Stimulated activated CD8-positive, alpha-beta memory T cell treated with anti-CD3 and anti-CD28 coated beads, Interleukin-15, amount 100 ng/mL, for 4 hours (primary cell): Measurements from ENCODE around the gene GPX3.
A peak's percentile ranks its signal among the peaks of the same experiment; 100 is the strongest.

Source experiments
- DNase-seq, 2 donors: peaks; one replicate each; pipeline ENCODE4 v3.0.0-alpha.2; 2020; ENCODE audit warnings: low read depth in 2 of 2

GPX3 gene, protein sequence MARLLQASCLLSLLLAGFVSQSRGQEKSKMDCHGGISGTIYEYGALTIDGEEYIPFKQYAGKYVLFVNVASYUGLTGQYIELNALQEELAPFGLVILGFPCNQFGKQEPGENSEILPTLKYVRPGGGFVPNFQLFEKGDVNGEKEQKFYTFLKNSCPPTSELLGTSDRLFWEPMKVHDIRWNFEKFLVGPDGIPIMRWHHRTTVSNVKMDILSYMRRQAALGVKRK

DNA sequence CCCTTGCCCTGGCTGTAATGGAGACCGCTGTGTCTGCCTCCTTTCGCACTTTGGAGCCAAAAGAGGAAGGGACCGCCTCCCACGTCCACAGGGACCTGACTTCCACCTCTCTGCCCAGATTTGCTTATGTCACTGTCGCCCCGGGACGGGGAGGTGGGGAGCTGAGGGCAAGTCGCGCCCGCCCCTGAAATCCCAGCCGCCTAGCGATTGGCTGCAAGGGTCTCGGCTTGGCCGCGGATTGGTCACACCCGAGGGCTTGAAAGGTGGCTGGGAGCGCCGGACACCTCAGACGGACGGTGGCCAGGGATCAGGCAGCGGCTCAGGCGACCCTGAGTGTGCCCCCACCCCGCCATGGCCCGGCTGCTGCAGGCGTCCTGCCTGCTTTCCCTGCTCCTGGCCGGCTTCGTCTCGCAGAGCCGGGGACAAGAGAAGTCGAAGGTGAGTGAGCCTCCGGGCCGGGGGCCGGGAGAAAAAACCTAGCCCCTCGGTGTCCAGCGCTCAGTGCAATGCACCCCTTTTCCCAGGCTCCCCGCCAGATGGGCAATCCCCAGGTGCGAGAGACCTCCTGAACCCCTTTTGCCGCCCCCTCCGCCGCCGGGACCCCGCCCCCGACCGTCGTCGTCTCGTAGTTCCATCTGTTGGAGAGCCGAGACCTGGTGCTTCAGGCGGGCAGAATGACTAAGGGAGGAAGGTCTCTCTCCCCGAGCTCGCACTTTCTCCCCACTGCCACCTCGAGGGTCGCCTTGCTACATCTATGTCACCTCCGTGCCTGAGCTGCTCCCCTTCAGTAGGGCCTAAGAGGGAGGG lies at the start of gene GPX3:
Gene GPX3 (plus strand): TSS at position 288 of the 807 bp plus-strand sequence. CDS start 64 bp downstream, at position 352.
- DNase-seq: peak; percentile 11 to 13

DNA sequence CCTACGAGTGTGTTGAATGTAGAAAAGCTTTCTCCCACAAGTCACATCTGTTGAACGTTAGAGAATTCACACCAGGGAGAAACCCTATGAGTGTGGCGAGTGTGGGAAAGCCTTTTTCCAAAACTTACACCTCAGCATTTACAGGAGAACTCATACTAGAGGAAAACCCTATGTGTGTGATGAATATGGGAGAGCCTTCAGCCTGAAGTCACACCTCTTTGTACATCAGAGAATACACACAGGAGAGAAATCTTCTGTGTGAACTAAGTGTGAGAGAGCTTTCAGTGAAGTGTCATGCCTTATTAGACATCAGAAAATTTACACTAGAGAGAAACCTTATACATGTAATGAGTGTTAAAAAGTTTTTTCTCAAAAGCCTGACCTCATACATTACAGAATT lies 41.8 kb upstream of the GPX3 start:
- no peak for DNase-seq

DNA sequence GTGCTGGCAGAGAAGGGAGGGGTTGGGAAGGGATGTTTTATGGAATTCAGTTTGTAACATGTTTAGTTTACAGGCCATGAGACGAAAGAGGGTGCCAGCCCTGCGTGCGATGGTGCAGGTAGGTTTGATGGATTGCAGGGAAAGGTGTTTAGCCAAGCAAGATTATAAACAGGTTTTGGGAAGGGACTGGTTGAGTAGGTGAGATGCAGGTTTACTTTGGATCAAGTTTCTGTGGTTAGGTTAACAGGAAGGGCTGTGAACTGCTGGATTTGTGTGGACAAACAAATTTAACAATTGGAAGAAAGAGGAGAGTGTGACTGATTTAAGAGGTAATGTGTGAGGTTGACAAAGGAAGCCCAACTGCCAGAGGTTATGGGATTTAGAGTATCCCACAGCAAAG lies 32.6 kb upstream of the GPX3 start:
- DNase-seq: no peak

DNA sequence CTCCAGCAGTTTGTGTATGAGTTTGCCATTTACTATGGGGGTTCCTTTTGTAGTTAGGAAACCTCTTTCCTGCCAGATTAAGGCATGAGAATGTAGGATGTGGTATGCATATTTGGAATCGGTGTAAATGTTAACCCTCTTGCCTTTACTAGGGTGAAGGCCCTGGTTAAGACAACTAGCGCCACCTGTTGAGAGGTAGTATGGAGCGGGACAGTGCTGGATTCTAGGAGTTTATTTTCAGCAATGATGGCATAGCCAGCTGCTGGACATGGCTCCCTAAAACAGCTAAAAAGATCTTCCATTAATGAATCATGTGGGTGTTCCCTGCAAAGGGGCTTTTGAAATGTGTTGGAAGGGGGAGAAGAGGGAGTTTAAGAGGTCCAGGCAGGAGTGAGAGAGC lies 30.7 kb upstream of the GPX3 start:
- DNase-seq: no peak

DNA sequence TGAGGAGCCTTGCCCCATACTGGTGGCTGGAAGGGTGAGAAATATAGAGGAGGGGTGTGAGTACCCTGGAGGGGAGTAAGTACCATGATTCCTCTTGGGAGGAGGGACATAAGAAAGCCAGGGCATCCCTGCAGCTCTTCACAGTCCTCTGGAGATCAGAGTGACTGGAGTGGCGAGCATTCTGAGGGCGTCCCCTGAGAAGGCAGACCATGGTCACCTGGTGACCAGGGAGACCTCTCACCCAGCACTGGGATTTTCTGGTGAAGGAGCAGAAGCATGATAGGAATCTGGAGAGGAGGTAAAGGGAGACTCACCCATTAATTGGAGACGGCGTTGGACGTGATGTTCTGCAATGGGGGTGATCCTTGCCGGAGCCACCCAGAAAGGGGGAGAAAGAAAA lies 27.7 kb upstream of the GPX3 start:
- no peak for DNase-seq

DNA sequence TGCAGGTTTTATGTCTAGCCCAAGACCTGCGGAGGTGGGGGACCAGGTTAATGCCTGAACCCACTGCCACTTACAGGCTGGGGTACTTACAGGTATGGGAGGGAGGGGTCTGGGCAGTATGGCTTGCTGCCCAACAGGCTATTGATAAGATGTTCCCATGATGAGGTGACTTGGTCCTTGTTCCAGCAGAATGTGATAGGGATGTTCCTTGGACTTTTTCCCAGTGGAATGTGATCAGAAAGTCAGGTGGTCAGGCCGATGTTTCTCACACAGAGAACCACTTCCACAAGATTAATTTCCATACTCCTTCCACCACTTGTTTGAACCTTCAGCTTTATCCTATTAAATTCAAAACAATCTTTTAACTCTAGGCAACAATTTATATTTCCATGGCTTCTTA lies 27.0 kb upstream of the GPX3 start:
- DNase-seq: no peak

DNA sequence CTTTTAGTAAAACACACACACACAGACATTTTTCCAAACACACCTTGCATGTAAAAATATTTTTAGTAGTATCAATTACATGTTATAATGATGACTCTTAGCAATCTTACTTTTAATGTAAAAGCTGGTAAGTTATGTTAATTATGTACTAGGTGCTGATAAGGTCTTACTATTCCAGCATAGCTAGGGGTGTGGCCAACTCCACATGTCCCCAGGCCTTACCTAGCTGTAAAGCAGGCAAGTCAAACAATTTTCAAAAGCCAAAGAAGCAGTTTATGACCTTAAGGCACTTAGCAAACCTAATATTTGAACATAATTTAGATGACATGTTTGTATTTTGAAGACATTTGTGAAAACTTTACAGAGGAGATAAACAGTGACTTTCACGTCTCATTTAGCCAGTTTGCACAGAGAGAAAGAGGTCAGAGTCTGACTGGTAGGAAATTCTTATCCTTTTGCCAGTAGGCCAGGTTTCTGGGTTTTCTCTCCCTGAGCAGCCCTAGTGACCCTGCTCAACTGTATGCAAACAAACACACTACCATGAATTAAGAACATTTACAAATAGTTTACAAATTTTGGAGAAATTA lies 26.5 kb upstream of the GPX3 start:
- DNase-seq: no peak

DNA sequence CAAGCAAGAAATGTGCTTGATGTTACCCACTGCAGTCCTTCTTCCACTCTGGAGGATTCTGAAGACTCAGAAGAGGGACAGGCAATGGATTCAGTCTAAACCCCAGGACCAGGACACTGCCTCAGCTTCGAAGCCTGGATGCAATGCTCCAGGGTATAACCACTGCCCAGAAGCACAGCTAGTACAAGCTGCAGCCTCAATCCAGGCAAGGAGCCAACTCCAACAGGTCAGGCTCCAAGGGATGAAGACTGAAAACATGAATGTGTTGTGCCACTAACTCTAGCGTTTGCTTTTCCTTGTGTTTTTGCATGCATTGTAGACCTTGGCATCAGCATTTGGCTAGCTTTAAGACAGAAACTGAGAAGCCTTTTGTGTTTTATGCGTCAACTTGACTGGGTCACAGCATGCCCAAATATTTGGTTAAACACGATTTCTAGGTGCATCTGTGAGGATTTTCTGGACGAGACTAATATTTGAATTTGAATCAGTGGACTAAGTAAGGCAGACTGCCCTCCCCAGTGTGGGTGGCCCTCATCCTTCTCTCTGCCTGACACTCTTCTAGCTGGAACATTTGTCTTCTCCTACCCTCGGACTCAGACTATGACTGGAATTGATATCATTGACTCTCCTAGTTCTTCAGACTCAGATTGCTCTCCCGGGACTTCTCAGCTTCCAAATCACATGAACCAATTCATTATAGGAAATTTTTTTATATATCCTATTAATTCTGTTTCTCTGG lies 20.5 kb upstream of the GPX3 start:
- DNase-seq: no peak

DNA sequence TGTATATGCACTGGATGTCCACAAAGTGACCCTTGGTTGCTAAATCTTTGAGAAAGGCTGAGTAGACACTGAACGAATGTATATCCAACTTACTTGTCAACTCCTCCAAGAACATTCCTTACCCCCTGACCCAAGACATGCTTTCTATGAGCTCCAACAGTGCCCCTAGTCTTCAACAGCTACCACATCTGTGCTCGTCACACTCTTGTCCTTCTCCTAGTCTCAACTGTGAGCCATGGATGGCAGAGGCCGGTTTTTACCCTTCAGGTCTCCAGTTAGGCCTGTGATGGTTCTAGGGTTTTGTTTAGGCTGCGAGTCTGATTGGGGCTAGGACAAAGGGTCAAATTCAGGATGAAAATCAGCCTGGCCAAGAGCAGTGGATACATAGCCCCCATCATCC lies 19.0 kb upstream of the GPX3 start:
- no peak for DNase-seq

DNA sequence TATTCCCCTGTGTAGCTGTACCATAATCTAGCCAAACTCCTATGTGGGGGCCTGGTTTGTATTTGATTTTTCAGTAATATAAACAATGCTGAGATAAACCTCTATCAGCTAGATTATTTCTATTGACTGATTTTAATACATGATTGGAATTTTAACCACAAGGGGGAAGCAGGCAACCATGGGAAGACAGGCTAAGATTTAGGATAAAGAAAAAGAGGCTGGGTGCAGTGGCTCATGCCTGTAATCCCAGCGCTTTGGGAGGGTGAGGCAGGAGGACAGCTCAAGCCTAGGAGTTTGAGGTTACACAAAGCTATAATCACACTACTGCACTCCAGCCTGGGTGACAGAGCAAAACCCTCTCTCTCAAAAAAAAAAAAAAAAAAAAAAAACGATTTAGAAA lies 18.1 kb upstream of the GPX3 start:
- DNase-seq: no peak

DNA sequence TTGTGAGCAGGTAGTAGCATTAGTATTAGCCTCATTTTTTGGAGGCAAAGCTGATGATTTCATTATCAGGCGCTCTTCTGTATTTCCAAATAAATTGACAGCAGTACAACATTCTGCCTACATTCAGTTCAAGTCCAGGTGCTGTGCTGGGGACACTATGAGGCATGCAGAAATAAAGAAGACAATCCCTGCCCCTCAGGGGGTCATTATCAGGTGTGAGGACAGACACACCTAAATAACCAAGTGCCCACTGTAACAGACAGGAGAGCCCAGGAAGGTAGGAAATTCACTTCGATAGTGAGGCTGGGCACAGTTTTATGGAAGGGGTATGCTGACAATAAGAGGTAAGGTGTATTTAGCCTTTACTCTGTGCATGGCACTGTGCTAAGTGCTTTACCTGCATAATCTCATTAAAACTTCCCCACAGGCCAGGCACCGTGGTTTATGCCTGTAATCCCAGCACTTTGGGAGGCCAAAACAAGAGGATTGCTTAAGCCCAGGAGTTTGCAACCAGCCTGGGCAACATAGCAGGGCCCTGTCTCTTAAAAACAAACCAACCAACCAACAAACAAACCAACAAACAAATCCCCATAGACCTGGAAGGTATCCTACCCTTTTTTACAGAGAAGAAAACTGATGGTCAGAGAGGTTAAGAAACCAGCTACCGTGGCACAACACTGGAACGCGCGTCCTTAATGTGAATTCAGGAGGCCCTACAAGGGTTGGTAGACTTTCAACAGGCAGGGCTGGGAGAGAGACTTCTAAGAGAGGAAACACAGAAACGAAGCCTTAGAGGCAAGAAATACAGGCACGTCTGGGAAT lies 17.5 kb upstream of the GPX3 start:
- no peak for DNase-seq

DNA sequence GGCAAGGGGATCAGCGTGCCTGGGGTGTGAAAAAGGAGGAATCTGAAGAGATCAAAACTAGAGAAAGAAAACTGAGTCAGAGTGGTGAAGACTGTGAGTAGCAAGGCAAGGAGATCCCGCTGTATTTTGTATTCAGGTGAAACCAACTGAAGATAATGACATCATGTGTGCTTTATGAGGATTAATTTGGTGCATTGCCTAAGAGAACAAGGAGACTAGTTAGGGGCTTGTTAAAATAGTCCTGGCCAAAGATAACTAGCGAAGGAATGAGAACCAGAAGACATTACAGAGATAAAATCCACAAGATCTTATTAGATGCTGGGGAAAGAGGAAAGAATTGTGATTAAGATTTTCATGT lies 16.9 kb upstream of the GPX3 start:
- no peak for DNase-seq

DNA sequence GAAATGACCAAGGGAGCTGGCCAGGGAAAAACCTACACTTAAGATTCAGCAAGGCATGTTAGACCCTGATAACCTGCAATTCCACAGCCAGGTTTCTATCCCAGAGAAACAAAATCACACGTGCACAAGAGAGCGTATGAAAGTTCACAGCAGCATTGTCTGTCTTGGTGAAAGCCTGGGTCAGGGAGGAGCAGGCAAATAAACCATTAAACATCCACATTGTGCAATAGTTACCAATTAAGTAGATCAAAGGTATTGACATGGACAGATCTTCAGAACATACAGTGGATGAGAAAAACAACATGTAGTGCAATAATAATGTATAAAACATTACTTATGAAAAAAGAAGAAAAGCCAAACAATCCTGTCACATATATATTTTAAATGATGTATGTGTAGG lies 15.9 kb upstream of the GPX3 start:
- DNase-seq: no peak

DNA sequence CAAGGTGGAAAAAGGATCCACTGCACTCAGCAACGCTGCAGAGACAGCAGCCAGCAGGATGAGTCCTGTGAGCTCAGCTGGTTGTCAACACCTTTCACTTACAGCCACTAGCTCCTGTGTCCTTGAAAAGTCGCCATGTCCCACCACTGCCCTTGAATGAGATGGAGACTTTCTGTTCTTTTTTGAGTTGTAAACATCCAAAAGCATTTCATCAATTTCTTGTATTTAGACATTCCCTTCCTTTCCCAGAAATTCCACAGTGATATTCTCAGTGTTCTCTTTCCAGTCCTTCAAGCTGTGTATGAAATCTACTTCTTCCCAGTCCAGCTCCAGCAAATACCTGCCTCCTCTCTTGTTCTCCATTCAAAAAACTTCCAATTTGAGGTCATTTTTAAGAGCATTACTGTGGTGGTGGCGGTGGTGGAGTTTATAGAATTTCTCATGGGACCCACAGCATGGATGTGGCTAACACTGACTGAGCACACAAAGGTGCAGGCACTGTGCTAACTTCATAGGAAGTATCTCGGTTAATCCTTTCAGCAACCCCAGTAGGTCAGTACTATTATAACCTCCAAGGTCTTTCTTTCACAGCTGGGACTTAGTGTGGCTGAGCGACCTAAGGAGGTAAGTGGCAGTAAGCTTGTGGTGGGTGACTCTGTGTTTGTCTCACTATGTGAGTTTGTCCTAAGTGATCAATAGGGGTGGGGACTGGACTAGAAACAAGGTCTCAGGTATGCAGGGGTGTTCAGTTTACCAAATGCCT lies 15.0 kb upstream of the GPX3 start:
- DNase-seq: no peak

DNA sequence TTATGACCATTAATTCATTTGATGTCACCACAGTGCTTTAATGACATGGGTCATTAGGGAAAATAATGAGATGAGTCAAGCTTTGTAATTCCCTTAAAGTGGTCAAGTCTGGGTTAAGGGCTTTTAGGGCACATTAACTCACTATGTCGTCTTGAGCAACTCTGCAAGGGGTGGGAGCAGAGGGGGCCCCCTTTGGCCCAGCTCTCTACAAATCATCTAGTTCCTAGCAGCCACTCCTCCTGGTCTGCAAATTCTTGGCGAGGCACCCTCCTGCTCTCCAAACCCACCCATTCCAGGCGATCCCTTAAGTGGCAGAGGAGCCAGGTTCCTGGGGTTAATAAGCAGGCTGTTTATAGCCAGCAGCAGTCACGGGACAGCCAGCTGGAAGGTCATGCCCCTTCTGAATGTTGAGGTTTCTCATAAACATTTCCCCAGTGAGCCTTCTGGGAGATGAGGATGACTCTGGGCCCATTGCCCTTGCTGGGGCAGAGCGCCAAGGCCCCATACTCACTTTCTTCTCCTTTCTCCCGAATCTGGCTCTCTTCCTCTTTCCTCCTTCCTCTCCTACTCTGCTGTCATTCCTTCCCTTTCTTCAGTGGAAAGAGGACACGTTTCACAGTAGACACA lies 14.3 kb upstream of the GPX3 start:
- DNase-seq: no peak

DNA sequence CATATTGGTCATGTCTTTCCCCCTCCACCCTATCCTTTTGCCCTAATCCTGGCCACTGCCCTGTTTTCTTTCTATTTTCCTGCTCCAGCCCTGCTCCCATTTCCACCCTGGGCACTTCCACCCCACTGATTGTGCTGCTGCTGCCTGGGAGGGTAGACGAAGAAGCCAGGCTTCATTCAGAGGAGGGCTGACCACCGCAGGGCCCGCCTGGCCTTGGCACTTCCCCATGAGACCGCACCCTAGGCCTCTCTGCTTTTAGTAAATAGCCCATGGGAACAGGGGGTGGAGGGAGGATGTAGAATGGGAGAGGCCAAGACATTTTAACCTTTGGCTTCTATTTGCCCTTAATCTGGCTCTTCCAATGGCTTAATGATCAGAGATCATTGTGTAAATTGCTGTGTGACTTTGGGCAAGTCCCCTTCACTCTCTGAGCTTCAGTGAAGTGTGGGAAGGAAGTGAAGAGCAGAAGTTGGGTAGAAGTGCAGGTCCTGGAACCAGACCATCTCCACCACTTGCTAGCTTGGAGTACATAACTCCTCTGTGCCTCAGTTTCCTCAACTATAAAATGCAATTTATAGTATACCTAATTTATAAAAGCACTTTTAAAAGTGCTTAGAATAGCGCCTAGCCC lies 13.6 kb upstream of the GPX3 start:
- DNase-seq: no peak

DNA sequence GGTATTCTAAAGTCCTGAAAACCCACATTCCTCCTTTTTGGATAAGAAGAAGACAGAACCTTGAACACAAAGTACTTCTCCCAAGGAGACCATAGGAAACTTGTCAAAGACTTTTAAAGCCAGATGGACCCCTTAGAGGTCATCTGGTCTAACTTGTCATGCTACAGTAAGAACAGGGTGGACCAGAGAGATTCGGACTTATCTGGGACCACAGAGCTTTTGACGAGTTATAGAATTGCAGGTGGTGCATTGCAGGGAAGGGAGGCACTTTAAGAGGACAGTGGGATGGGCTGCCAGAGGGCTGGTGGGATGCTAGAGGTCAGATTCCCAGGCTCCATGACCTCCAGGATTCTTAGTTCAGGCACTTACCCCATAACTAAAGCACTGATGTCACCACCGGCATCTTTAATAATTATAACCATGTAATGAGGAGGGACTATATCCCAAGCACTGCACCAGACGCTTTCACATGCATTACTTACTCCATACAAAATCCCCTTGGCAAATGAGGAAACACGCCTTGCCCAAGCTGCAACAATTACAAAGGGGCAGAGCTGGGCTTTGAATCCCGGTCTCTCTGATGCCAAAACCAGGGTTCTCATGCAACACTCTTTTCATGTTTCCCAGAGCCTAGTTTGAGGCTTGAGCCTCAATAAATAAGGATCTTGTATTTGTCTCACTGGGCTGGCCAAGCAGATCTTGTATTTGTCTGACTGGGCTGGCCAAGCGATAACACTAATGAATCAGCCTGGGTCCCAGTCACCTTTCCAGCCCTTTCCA lies 12.8 kb upstream of the GPX3 start:
- no peak for DNase-seq

DNA sequence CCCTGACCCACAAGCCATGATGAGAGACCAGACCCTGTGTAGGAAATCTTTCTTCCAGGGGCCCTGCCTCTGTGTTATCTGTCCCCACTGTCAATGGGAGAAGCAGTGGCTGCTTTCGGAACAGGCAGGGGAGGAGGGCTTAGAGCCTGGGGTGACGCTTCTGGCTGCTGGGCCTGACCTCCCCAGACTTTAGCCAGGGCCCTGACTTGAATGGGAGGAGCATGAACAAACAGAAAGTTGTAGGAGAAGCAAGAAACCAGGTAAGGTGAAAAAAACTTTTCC lies 12.2 kb upstream of the GPX3 start:
- DNase-seq: no peak

DNA sequence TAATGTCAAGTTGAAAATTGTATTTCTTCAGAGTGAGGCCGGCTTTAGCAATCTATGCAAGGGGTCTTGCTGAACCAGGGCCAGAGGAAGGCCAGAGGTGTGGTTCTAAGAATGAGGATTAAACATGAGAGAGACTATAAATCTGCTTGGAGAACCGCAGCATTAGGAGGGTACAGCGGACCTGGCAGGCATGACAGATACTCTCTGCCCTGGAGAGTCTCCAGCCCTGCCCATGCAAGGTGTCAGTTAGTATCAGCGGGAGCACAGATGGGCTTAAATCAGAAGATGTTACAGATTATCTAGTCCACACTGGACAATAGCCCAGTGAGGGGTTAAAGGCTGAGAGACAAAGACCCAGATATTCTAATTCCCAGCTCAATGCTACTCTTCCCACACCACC lies 11.5 kb upstream of the GPX3 start:
- no peak for DNase-seq

DNA sequence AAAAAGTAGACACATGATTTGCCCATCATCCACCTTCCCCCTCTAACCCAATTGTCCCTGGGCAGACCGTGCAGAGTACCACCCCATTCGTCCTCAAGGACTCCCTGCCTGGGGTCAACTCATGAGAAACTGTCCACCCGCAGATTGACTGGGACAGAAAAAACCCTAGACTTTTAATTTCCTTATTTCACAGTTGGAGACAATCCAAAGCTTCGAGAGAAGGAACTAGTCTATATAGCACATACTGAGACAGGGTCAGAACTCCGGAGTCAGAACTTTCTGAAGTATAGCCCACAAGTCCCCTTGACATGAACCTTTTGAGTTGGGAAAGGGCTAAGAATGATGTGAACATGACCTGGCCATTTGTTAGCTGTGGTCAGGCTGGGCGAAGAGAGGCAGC lies 7.5 kb upstream of the GPX3 start:
- DNase-seq: no peak
